H54 (cell line): Measurements from ENCODE around the gene FCHO1.
"Not testable (repeated sequence)": the region's sequence is repeated elsewhere in the genome, so short reads cannot be mapped to it uniquely, and the experiment has no call there.

Experiments
- DNase-seq: peaks from one replicate; pipeline ENCODE4 v3.0.0; 2011; ENCODE audit warnings: low spot score, mixed read lengths; ENCODE audit not compliant: insufficient read length
- FAIRE-seq: peaks from 3 replicates; lab custom pipeline; 2011; peaks lifted over from hg19 to GRCh38; lab: Jason Lieb, UNC
- POLR2A ChIP-seq: IDR thresholded peaks from 2 replicates; pipeline ENCODE4 v1.6.1; 2011; ENCODE audit warnings: low read depth, mild to moderate bottlenecking, low read length

The FCHO1 gene

DNA sequence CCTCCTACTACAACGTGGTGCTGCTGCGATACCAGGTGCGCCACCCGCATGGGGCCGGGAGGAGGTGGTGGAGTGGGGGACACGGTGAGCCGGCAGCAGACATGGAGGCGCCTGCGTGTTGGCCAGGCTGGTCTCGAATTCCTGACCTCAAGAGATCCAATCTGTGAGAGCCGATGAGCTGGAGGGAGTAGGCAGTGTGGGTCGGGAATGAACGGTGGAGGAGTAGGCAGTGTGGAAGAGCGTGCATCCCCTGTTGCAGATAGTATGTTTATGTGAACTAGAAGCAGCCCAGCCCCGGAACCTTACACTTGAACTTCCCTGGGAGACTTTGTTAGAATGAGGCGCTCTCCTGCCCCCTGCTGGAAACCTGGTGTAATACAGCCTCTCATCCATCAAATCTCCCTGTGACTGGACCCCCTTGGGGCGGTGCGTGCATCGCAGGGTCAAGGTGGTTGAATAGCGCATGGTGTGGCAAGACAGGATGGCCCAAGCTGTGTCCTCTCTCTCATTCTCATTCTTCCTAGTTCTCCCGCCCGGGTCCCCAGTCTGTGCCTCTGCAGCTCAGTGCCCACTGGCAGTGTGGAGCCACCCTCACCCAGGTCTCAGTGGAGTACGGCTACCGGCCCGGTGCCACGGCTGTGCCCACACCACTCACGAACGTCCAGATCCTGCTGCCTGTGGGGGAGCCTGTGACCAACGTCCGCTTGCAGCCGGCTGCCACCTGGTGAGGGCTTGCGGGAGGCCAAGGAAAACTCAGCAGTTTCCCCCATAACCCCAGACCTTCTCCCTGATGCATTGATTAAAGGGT, 33.1 kb downstream of the FCHO1 start:
- no peak for TF ChIP-seq POLR2A
- FAIRE-seq, result no peak
- DNase-seq, result peak; percentile 76

DNA sequence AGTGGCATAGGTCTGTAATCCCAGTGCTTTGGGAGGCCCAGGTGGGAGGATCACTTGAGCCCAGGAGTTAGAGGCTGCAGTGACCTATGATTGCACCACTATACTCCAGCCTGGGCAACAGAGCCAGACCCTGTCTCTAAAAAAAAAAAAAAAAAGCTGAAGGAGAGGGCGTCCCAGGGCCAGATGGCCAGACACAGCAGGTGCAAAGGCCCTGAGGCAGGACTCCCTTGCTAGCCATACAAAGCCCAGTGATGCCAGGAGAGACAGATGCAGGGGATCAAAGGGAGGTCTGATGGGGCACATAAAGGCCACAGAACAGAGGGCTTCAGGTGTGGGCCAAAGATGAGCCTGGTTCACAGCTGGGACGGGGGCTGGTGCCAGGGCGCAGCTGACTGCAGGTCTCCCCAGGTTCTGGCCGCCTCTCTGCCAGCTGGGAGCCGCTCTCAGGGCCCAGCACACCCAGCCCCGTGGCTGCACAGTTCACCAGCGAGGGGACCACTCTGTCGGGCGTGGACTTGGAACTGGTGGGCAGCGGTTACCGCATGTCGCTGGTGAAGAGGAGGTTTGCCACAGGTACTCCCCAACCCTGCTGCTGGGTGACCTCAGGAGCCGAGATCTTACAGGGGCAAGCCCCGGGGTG, 36.1 kb downstream of the FCHO1 start:
- FAIRE-seq (no peak), DNase-seq (no peak)

DNA sequence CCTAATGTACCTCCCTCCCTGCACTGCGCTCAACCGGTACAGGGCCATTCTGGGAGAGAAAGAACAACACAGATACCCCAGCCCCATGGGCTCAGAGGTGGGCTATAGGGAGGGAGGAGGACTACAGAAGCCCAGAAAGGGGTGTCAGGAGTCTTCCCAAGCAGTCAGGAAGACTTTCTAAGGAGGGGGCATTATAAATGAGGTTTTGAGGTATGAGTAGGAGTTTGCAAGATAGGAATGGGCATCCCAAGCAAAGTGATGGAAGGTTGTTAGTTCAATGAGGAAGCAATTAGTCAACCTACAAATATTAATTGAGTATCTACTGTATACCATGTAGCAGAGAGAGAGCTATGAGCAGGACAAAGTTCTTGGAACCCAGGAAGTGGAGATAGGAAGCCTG, 37.4 kb downstream of the FCHO1 start:
- no peak for DNase-seq
- FAIRE-seq, result no peak
- no peak for TF ChIP-seq POLR2A

More for the DNA sequence above, 36.1 kb downstream of the FCHO1 start:
- TF ChIP-seq POLR2A, result no peak

DNA sequence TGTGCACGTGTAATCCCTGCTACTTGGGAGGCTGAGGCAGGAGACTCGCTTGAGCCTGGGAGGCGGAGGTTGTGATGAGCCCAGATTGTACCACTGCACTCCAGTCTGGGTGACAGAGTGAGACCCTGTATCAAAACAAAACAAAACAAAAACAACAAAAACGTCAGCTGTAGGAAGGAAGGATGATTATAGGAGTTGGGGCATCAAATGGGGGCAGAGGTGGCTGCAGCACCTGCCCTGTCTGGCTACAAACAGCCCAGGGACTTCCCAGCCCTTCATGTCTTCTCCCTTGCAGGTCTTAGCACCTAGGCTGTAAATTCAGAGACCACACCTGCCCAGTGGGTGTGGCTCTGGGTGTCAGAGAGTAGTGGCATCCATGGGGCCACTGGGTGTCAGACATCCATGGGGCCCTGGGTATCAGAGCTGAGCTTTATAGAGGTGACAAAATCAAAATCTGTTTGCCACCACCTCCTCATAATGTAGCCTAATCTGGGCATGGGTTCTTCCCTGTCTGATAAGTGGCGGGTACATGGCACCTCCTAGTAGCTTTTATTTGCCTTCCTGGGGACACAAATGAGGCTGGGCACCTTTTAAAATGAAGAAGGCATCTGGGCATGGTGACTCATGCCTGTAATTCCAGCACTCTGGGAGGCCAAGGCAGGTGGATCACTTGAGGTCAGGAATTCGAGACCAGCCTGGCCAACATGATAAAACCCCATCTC, 38.9 kb downstream of the FCHO1 start:
- no peak for TF ChIP-seq POLR2A
- no peak for DNase-seq
- FAIRE-seq, result no peak

GRCh38 chr19:17794412-17794730, 43.1 kb downstream of the FCHO1 start:
- TF ChIP-seq POLR2A, result no peak
- DNase-seq (no peak), FAIRE-seq (no peak)

DNA sequence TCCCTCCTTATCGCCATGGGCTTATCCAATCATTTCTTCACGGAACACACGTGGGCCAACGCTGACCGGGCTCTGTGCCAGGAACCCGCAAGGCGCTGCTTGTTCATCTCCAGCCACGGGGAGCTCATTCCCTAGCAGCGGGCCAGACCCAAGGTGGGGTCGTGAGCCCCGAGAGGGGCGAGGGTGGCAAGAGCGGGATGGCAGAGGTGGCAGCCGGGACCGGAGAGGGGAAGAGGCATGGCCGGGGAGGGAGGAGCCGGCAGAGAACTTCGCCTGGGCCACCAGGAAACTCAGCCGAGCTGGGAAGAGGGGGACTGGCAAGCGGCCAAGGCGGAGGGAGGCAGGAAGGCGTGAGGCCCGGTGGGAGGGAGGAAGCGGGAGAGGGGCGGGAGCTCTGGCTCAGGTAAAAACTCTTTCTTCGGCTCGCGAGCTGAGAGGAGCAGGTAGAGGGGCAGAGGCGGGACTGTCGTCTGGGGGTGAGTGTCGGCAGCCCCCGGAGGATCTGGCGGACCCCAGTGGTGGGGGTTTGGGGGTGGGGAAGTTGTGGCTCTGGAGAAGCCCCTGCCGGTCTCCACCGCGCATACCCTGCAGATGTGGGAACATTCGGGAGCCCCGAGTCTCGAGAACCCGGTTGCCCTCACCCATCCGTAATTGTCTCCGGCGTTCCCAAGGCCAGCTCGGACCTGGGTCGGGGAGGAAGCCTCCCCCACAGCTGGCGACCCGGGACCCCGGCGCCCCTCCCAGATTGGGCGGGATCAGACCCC, 43.6 kb downstream of the FCHO1 start, which contains the start of gene B3GNT3:
B3GNT3 (plus strand) TSS at position 408 of the 764 bp plus-strand sequence. CDS start 12,670 bp downstream, outside the sequence.
- no peak for TF ChIP-seq POLR2A
- DNase-seq (no peak), FAIRE-seq (no peak)

GRCh38 chr19:17795495-17795856, 44.2 kb downstream of the FCHO1 start:
- FAIRE-seq (no peak), DNase-seq (no peak)

GRCh38 chr19:17796013-17796837, 44.9 kb downstream of the FCHO1 start:
- FAIRE-seq, result no peak
- no peak for TF ChIP-seq POLR2A
- no peak for DNase-seq

More at GRCh38 chr19:17795495-17795856, 44.2 kb downstream of the FCHO1 start:
- TF ChIP-seq POLR2A, result no peak

DNA sequence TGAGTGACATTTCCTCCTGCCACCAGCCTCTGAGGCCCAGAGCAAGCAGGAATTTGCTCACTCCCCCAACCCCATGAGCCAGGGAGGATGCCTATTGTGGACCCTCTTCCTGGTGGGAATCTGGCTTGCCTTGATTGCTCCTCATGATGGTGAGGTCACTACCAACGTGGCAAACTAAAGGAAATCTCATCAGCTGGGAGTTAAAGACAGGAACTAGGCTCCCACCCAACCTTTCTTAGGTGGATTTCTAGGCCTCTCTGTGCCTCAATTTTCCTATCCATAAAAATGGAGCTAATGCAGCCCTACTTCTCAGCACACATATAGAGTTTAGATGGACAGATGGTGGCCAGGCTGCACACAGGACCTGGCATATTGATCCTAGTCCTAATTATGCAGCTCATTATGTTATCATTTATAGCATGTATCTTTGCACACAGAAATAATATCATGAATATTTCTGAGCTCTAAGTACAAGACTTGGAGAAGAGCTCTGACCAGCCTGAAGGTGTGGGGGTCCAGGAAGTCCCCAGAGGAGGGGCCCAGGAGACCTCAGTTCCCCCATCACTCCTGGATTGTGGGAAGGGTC, 45.7 kb downstream of the FCHO1 start:
- FAIRE-seq (no peak), DNase-seq (no peak)
- TF ChIP-seq POLR2A, result no peak

DNA sequence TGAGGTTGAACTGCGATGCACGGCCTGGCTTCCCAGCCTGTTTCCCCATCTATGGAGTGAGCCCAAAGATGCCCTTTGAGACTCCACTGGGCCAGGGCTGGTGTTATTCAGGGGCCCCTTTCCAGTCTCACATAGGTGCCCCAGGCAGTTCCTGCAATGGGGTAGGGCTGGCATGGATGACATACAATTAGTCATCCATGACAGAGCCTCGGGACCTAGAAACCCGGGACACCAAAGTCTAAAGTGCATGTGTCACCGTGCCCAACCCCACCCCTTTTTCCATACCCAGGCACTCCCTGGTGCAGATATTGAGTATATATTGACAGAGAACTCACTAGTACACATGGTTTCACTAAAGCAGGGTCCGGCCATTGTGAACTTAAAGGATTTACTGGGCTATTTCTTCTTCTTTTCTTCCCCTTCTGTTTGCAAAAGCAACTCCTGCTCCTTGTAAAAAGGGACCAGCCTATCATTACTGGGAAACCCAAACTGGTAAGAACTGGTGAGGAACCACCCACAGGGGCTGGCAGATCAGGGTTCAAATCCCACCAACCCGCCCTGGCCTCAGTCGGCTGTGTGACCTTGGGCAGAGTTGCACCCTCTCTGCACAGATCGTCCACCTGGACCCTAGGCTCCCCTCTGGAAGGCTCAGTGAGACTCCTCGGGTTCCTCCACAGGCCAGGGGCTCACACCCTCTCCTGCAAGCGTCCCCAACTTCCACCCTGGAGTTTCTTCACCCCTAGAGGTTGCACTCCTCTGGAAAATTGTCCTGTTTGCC, 46.3 kb downstream of the FCHO1 start:
- DNase-seq (peak; percentile 89), FAIRE-seq (peak; percentile 76)
- TF ChIP-seq POLR2A, result no peak

GRCh38 chr19:17798599-17798998, 47.3 kb downstream of the FCHO1 start:
- DNase-seq, FAIRE-seq: not testable (repeated sequence)
